ENCODE data around the gene PAX3. TPM values are rescaled to one million over a fixed set of nuclear protein-coding genes. Genes with fewer than 3 reads are reported as not detected.

PAX3 gene
- total RNA-seq, 1 donor from 2014 or later, result 0.30 TPM

- Histone ChIP-seq H3K4me3 (no peak overlapping the region), H3K9me3 (replicated peaks) (no peaks in the 10 kb centered on the region), H3K4me1 (no peaks in the 10 kb centered on the region), H3K27me3 (ENCODE audit: low read depth) (peaks cover 24% of the 10 kb centered on the region), H3K36me3 (no peaks in the 10 kb centered on the region), H3K27ac (replicated peaks) (no peak overlapping the region)
- intact Hi-C loops (cut with micrococcal nuclease), result no loop called here
- no peak for DNase-seq
- TF ChIP-seq, protein P1, sequence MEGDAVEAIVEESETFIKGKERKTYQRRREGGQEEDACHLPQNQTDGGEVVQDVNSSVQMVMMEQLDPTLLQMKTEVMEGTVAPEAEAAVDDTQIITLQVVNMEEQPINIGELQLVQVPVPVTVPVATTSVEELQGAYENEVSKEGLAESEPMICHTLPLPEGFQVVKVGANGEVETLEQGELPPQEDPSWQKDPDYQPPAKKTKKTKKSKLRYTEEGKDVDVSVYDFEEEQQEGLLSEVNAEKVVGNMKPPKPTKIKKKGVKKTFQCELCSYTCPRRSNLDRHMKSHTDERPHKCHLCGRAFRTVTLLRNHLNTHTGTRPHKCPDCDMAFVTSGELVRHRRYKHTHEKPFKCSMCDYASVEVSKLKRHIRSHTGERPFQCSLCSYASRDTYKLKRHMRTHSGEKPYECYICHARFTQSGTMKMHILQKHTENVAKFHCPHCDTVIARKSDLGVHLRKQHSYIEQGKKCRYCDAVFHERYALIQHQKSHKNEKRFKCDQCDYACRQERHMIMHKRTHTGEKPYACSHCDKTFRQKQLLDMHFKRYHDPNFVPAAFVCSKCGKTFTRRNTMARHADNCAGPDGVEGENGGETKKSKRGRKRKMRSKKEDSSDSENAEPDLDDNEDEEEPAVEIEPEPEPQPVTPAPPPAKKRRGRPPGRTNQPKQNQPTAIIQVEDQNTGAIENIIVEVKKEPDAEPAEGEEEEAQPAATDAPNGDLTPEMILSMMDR (IDR thresholded peaks at IDR 0.05; ENCODE audit: borderline replicate concordance), result no peak
Measured at GRCh38 chr2:222180619-222181018, 118.2 kb downstream of the PAX3 start.

GRCh38 chr2:222179592-222179991 lies 119.2 kb downstream of the PAX3 start:
- Histone ChIP-seq H3K27ac (replicated peaks) (no peak overlapping the region), H3K9me3 (replicated peaks) (no peaks in the 10 kb centered on the region), H3K36me3 (no peaks in the 10 kb centered on the region), H3K27me3 (ENCODE audit: low read depth) (peaks cover 31% of the 10 kb centered on the region), H3K4me1 (no peaks in the 10 kb centered on the region), H3K4me3 (no peak overlapping the region)
- intact Hi-C loops (cut with micrococcal nuclease), result no loop called here
- no peak for DNase-seq
- TF ChIP-seq, protein P1 (IDR thresholded peaks at IDR 0.05; ENCODE audit: borderline replicate concordance), result no peak

DNA sequence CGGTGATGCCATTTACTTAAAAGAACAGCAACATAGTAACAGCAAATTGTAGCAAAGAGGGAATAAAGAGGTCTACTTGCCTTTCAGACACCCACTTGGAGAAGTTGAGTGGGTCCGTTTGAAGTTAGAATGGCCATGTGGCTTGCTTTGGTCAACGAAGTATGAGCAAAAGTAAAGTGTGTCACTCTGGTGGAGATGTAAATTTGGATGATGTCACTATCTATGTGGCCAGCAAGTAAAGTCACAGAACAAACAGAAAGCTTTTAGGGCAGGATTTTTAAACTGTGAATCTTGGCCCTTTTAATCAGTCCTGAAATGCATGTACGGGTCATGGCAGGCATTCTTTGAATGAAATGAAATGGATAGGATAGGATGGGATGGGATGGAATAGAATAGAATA lies 120.3 kb downstream of the PAX3 start:
- Histone ChIP-seq H3K27me3 (ENCODE audit: low read depth) (peaks cover 31% of the 10 kb centered on the region), H3K27ac (replicated peaks) (no peak overlapping the region), H3K36me3 (no peaks in the 10 kb centered on the region), H3K4me1 (no peaks in the 10 kb centered on the region), H3K4me3 (no peak overlapping the region), H3K9me3 (replicated peaks) (no peaks in the 10 kb centered on the region)
- DNase-seq, result no peak
- TF ChIP-seq, protein P1 (IDR thresholded peaks at IDR 0.05; ENCODE audit: borderline replicate concordance), result no peak
- intact Hi-C loops (cut with micrococcal nuclease), result no loop called here

GRCh38 chr2:222176890-222177289 lies 121.9 kb downstream of the PAX3 start:
- H3K4me3 ChIP-seq, result no peak overlapping the region
- H3K9me3 ChIP-seq (replicated peaks), result no peaks in the 10 kb centered on the region
- TF ChIP-seq, protein P1 (IDR thresholded peaks at IDR 0.05; ENCODE audit: borderline replicate concordance), result no peak
- H3K27me3 ChIP-seq (ENCODE audit: low read depth), result peaks cover 31% of the 10 kb centered on the region
- DNase-seq, result no peak
- intact Hi-C loops (cut with micrococcal nuclease), result no loop called here
- no peaks in the 10 kb centered on the region for H3K36me3 ChIP-seq
- H3K4me1 ChIP-seq, result no peaks in the 10 kb centered on the region
- H3K27ac ChIP-seq (replicated peaks), result no peak overlapping the region

GRCh38 chr2:222174450-222174849 lies 124.3 kb downstream of the PAX3 start:
- no peaks in the 10 kb centered on the region for H3K36me3 ChIP-seq
- TF ChIP-seq, protein P1 (IDR thresholded peaks at IDR 0.05; ENCODE audit: borderline replicate concordance), result no peak
- intact Hi-C loops (cut with micrococcal nuclease), result no loop called here
- no peaks in the 10 kb centered on the region for H3K9me3 ChIP-seq (replicated peaks)
- DNase-seq, result no peak
- no peak overlapping the region for H3K4me3 ChIP-seq
- no peaks in the 10 kb centered on the region for H3K4me1 ChIP-seq
- H3K27me3 ChIP-seq (ENCODE audit: low read depth), result peaks cover 26% of the 10 kb centered on the region
- H3K27ac ChIP-seq (replicated peaks), result no peak overlapping the region

DNA sequence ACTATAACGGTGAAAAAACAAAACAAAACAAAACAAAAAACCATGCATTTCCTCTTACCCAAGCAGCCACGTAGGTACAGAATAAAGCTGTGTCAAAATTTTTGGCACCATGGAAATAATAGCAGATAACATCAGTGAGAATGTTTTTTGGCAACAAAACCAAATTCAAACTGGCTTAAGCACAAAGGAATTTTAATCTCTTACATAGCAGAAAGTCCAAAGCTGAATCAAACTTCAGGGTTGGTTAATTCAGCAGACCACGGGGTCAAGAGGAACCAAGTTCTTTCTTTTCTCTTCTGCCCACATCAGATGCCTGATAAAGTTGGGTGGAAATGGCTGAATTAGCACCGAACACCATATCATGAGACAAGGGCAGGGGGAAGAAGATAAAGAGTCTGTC lies 129.5 kb downstream of the PAX3 start:
- Histone ChIP-seq H3K4me3 (no peak overlapping the region), H3K4me1 (no peaks in the 10 kb centered on the region), H3K36me3 (no peaks in the 10 kb centered on the region), H3K9me3 (replicated peaks) (no peaks in the 10 kb centered on the region), H3K27ac (replicated peaks) (no peak overlapping the region), H3K27me3 (ENCODE audit: low read depth) (no peaks in the 10 kb centered on the region)
- TF ChIP-seq, protein P1 (IDR thresholded peaks at IDR 0.05; ENCODE audit: borderline replicate concordance), result no peak
- intact Hi-C loops (cut with micrococcal nuclease), result no loop called here
- no peak for DNase-seq
